Mammary epithelial cell (primary cell): ENCODE data around the gene EIF4EBP3.

Source experiments
- EZH2 ChIP-seq: IDR thresholded peaks from 2 replicates; pipeline ENCODE4 v1.6.1; 2012; ENCODE audit warnings: low read length, inconsistent platforms, borderline replicate concordance
- TF ChIP-seq, protein P1 (sequence below), 2 donors: IDR thresholded peaks in 1 of 2; conservative IDR thresholded peaks in 1 of 2; 2 replicates each; pipeline ENCODE4 v1.5.1; 2011 to 2012; ENCODE audit warnings: inconsistent platforms in 2 of 2, low read length in 2 of 2, mild to moderate bottlenecking in 2 of 2, control low read depth in 1 of 2, low read depth in 1 of 2; ENCODE audit not compliant: insufficient read depth in 1 of 2; ENCODE audit errors: extremely low read depth in 1 of 2

DNA sequence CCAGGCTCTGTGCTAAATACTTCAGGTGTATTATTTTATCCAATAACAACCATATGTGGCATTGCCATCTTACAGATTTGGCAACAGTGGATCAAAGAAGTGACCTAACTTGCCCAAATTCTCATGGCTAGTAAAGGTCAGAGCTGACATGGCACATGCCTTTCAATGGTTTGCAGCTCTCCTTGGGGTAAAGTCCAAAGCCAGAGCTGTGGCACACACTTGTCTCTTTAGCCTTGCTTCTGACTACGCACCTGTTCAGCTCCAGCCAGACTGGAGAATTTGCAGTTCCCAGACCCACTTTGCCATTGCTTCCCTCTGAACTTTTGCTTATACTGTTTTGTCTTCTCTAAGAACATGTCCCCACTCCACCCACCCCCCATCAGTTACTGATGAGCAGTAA, 23.0 kb downstream of the EIF4EBP3 start:
- TF ChIP-seq, protein P1, sequence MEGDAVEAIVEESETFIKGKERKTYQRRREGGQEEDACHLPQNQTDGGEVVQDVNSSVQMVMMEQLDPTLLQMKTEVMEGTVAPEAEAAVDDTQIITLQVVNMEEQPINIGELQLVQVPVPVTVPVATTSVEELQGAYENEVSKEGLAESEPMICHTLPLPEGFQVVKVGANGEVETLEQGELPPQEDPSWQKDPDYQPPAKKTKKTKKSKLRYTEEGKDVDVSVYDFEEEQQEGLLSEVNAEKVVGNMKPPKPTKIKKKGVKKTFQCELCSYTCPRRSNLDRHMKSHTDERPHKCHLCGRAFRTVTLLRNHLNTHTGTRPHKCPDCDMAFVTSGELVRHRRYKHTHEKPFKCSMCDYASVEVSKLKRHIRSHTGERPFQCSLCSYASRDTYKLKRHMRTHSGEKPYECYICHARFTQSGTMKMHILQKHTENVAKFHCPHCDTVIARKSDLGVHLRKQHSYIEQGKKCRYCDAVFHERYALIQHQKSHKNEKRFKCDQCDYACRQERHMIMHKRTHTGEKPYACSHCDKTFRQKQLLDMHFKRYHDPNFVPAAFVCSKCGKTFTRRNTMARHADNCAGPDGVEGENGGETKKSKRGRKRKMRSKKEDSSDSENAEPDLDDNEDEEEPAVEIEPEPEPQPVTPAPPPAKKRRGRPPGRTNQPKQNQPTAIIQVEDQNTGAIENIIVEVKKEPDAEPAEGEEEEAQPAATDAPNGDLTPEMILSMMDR (conservative IDR thresholded peaks at IDR 0.05 in 1 of 2, IDR thresholded peaks at IDR 0.05 in 1 of 2; ENCODE audit: extremely low read depth in 1 of 2, insufficient read depth in 1 of 2, low read depth in 1 of 2, low read length in 2 of 2): no peak
- no peak for TF ChIP-seq EZH2
